ENCODE data around the gene OR56A4.

Gene OR56A4

DNA sequence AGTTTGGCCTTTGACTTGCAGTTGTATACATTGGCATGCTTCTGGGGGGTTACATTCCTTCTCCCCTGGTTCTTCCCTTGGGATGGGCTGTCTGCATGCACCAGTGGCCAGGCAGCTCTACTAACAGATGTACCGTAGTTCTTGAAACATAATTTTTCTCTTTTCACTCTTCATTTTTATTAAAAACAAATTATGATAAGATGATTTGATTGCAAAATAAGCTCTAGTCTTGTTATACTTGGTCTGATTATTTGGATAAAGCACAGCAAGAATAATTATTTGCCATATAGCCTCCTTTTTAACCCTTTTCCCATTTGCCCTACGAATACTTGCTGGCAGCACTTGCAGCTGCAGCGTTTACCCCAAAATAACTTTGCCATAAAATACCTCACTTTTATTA lies 51.2 kb downstream of the OR56A4 start:
- DNase-seq, result no peak

All from fibroblast of upper back skin (primary cell).